GM12873 (cell line): Measurements from ENCODE around the gene HEBP2.

Experiments
- TF ChIP-seq, protein P1 (sequence below): IDR thresholded peaks from 2 replicates; pipeline ENCODE4 v1.5.1; 2012; ENCODE audit warnings: low read depth, mild to moderate bottlenecking, moderate library complexity, low read length, control low read depth; ENCODE audit not compliant: insufficient read depth; ENCODE audit errors: missing control alignments

Gene HEBP2

GRCh38 chr6:138374815-138375214 lies 29.2 kb upstream of the HEBP2 start:
- TF ChIP-seq, protein P1, sequence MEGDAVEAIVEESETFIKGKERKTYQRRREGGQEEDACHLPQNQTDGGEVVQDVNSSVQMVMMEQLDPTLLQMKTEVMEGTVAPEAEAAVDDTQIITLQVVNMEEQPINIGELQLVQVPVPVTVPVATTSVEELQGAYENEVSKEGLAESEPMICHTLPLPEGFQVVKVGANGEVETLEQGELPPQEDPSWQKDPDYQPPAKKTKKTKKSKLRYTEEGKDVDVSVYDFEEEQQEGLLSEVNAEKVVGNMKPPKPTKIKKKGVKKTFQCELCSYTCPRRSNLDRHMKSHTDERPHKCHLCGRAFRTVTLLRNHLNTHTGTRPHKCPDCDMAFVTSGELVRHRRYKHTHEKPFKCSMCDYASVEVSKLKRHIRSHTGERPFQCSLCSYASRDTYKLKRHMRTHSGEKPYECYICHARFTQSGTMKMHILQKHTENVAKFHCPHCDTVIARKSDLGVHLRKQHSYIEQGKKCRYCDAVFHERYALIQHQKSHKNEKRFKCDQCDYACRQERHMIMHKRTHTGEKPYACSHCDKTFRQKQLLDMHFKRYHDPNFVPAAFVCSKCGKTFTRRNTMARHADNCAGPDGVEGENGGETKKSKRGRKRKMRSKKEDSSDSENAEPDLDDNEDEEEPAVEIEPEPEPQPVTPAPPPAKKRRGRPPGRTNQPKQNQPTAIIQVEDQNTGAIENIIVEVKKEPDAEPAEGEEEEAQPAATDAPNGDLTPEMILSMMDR = no peak

GRCh38 chr6:138377042-138377441 lies 27.0 kb upstream of the HEBP2 start:
- TF ChIP-seq, protein P1 = no peak

DNA sequence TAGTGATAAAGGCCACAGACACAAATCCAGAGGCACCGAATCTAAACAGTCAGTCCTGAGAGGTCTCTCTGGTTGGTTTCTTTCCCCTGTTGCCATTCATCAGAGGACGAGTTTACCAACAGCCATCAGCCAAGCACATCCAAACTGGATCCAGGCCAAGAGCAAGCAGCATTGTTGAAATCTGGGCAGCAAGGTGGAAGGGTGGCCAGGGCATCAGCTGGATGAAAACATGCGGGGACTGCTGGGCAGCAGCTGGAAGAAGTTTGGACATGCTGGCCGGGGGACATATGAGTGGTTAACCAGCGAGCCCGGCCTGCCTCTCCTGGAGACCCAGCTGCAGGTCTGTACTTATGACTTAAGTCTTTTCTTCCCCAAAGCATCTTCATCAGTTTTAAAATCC lies 26.2 kb upstream of the HEBP2 start, which contains the start of gene SMIM28:
SMIM28 (plus strand) TSS at position 62 of the 400 bp plus-strand sequence; CDS start at position 230, 168 bp downstream.
- TF ChIP-seq, protein P1 = no peak

- TF ChIP-seq, protein P1 = no peak
These were observed 25.6 kb upstream of the HEBP2 start for GRCh38 chr6:138378463-138378862.

DNA sequence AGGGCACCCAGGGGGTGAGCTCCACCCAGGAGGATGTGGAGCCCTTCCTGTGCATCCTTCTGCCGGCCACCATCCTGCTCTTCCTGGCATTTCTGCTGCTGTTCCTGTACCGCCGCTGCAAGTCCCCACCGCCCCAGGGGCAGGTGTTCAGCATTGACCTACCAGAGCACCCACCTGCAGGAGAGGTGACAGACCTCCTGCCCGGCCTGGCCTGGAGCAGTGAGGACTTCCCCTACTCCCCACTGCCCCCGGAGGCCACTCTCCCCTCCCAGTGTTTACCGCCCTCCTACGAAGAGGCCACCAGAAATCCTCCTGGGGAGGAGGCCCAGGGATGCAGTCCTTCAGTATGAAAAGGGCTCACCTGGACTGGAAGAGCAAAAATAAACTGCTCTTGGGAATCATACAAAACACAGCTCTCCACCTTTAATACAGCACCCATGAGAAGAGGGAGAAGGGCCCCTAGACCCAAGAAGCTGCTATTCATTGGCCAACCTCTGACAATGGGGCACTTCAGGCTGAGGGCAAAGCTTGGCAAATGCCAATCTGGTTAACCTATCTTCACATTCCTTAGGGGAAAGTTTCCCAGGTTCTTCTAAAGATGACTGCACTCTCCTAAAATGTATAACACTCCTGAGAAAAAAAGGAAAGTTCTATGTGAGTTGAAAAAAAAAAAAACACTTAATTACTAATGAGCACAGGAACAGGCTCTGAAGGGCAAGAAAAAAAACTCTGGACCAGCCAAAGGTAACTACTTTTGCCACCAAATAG lies 21.3 kb upstream of the HEBP2 start:
- TF ChIP-seq, protein P1 = no peak

DNA sequence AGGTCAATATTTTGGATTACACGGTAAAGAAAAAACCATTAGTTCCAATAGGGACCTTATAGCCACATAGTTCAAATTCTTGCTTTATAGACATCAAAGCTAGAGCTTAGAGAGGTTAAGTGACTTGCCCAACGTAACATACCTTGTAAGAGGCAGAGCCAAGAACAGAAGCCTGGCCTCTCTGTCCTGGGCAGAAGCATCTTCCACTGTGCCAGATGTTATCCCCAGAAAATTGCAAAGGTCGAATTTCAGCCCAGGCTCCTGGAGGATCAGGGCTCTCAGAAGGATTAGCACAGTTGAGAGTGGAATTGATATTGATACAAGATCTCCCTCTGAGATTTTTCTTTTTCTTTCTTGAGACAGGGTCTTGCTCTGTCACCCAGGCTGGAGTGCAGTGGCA lies 20.2 kb upstream of the HEBP2 start:
- TF ChIP-seq, protein P1 = no peak

DNA sequence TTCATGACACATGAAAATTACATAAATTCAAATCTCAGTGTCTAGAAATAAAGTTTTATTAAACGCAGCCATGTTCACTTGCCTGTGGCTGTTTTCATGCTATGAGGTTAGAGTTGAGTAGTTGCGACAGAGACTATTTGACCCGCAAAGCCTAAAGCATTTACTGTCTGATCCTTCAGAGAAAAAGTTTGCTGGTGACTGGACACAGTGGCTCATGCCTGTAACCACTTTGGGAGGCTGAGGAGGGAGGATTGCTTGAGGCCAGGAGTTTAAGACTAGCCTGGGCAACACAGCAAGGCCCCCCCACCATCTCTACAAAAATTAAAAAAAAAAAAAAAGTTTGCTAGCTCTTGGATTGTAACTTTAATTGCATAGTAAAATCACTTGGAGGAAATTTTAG lies 17.1 kb upstream of the HEBP2 start:
- TF ChIP-seq, protein P1 = no peak
